ENCODE measurements around the gene LHPP.

Gene LHPP

DNA sequence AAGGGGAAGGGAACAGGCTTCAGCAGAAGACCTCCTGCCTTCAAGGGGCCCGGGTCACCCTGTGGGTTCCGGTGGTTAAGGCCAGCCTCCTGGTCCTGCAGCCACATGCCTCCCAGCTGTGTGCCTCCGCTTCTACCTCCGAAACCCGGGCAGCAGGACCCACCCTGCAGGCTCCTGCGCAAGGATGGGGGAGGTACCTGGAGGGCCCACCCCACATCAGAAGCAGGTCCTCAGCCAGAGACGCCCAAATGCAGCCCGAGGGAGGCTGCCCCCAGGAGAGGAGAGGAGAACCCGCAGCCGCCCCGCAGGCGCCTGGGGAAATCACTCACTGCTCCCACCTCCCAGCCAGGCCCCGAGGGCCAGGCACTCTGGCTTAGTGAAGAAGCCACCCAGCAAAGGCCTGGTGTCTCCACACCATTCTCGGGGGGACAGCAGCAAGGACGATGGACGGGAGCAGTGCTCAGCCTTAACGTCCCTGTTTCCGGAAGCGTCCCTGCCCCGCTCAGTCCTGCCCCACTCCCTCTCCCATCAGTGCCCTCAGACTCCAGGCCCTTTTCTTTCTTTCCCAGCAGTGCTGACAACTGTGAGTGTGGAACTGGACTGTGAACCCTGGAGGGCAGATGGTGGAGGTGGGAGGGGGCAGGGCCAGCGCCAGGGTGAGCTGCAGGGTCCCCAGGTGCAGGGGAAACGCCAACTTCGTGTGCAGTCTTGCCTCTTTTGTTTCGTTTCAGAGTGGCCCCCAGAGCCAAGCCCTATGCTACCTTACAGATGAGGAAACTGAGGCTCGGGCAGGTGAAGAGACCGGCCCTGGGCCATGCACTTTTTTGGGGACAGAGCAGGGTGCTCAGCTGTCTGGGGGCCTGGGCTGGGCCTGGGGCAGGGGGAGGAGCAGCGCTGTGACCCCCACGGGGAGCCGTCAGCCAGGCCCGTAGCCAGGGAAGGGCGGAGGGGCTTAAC is 144.5 kb downstream of the LHPP start:
- H3K4me1 ChIP-seq (ENCODE audit: control insufficient read depth, insufficient read depth, low read length) = no peaks in the 10 kb centered on the region
- ChIA-PET POLR2A (no interaction called here), CTCF (no interaction called here)
- no peaks in the 10 kb centered on the region for H3K9me3 ChIP-seq (ENCODE audit: control insufficient read depth, insufficient read depth, low read depth, low read length)
- H3K4me3 ChIP-seq (ENCODE audit: low read depth, low read length) = no peak overlapping the region
- H3K27ac ChIP-seq (ENCODE audit: extremely low read depth, low read depth, low read length) = no peak overlapping the region
- H3K36me3 ChIP-seq (ENCODE audit: control insufficient read depth in 2 of 2, insufficient read depth in 1 of 2, low read length in 2 of 2) = no peaks in the 10 kb centered on the region
- TF ChIP-seq ZNF521 (tag by site-specific recombination; IDR thresholded peaks at IDR 0.05) (no peak), ZSCAN23 (tag by site-specific recombination; IDR thresholded peaks at IDR 0.05) (no peak), ZNF423 (tag by site-specific recombination; IDR thresholded peaks at IDR 0.05) (no peak), ZSCAN16 (tag by site-specific recombination; IDR thresholded peaks at IDR 0.05) (no peak), ZNF19 (tag by site-specific recombination; IDR thresholded peaks at IDR 0.05; ENCODE audit: low read depth) (no peak), ZNF366 (tag by site-specific recombination; conservative IDR thresholded peaks at IDR 0.05) (no peak), ZSCAN4 (tag by site-specific recombination; IDR thresholded peaks at IDR 0.05) (no peak), HOXC10 (CRISPR knock-in tag; IDR thresholded peaks at IDR 0.05) (no peak), ZNF670 (tag by site-specific recombination; IDR thresholded peaks at IDR 0.05; ENCODE audit: low read depth) (no peak), ZFHX2 (tag by site-specific recombination; conservative IDR thresholded peaks at IDR 0.05) (no peak), ZNF175 (tag by site-specific recombination; IDR thresholded peaks at IDR 0.05) (no peak), ZNF785 (tag by site-specific recombination; IDR thresholded peaks at IDR 0.05) (no peak), ZNF391 (tag by site-specific recombination; IDR thresholded peaks at IDR 0.05; ENCODE audit: borderline replicate concordance, low read depth) (no peak), ZNF76 (tag by site-specific recombination; IDR thresholded peaks at IDR 0.05; ENCODE audit: borderline replicate concordance, low read depth) (no peak), ZNF239 (tag by site-specific recombination; IDR thresholded peaks at IDR 0.05) (no peak), ZNF654 (tag by site-specific recombination; IDR thresholded peaks at IDR 0.05; ENCODE audit: low read depth) (no peak), ZNF121 (tag by site-specific recombination; IDR thresholded peaks at IDR 0.05) (no peak)
- TF ChIP-seq, protein P1, sequence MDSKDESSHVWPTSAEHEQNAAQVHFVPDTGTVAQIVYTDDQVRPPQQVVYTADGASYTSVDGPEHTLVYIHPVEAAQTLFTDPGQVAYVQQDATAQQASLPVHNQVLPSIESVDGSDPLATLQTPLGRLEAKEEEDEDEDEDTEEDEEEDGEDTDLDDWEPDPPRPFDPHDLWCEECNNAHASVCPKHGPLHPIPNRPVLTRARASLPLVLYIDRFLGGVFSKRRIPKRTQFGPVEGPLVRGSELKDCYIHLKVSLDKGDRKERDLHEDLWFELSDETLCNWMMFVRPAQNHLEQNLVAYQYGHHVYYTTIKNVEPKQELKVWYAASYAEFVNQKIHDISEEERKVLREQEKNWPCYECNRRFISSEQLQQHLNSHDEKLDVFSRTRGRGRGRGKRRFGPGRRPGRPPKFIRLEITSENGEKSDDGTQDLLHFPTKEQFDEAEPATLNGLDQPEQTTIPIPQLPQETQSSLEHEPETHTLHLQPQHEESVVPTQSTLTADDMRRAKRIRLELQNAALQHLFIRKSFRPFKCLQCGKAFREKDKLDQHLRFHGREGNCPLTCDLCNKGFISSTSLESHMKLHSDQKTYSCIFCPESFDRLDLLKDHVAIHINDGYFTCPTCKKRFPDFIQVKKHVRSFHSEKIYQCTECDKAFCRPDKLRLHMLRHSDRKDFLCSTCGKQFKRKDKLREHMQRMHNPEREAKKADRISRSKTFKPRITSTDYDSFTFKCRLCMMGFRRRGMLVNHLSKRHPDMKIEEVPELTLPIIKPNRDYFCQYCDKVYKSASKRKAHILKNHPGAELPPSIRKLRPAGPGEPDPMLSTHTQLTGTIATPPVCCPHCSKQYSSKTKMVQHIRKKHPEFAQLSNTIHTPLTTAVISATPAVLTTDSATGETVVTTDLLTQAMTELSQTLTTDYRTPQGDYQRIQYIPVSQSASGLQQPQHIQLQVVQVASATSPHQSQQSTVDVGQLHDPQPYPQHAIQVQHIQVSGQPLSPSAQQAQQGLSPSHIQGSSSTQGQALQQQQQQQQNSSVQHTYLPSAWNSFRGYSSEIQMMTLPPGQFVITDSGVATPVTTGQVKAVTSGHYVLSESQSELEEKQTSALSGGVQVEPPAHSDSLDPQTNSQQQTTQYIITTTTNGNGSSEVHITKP (tag by site-specific recombination; IDR thresholded peaks at IDR 0.05) = no peak
- TF ChIP-seq, protein P2, sequence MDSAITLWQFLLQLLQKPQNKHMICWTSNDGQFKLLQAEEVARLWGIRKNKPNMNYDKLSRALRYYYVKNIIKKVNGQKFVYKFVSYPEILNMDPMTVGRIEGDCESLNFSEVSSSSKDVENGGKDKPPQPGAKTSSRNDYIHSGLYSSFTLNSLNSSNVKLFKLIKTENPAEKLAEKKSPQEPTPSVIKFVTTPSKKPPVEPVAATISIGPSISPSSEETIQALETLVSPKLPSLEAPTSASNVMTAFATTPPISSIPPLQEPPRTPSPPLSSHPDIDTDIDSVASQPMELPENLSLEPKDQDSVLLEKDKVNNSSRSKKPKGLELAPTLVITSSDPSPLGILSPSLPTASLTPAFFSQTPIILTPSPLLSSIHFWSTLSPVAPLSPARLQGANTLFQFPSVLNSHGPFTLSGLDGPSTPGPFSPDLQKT (IDR thresholded peaks at IDR 0.05; ENCODE audit: borderline replicate concordance, low read depth, low read length) = no peak
- TF ChIP-seq, protein P3, sequence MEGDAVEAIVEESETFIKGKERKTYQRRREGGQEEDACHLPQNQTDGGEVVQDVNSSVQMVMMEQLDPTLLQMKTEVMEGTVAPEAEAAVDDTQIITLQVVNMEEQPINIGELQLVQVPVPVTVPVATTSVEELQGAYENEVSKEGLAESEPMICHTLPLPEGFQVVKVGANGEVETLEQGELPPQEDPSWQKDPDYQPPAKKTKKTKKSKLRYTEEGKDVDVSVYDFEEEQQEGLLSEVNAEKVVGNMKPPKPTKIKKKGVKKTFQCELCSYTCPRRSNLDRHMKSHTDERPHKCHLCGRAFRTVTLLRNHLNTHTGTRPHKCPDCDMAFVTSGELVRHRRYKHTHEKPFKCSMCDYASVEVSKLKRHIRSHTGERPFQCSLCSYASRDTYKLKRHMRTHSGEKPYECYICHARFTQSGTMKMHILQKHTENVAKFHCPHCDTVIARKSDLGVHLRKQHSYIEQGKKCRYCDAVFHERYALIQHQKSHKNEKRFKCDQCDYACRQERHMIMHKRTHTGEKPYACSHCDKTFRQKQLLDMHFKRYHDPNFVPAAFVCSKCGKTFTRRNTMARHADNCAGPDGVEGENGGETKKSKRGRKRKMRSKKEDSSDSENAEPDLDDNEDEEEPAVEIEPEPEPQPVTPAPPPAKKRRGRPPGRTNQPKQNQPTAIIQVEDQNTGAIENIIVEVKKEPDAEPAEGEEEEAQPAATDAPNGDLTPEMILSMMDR (tag by site-specific recombination; IDR thresholded peaks at IDR 0.05) = no peak
